Limb (tissue), 2 donors: ENCODE measurements around the gene OSBP2.

ENCODE experiments used
- DNase-seq, 2 donors: peaks; one replicate each; pipeline ENCODE4 v3.0.0-alpha.2; 2016; ENCODE audit errors: extremely low spot score in 2 of 2

Gene OSBP2

DNA sequence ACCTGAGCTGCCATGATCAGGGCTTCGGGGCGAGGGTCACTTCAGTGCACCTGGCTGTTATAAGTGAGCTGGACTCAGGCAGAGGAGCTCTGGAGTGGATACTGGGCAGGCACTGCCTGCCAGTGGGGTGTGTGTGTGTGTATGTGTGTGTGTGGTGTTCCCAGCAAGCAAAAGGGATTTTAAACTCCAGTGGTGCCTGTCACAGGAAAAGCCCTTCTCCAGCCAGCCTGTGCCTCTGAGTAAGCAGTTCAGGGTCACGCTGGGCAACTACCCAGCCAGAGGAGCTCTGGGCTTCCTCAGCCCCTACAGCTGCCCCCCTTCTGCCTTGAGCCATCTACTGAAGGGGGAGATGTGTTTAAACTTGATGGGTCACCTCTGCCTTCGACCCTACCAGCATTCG is 109.0 kb downstream of the OSBP2 start:
- no peak for DNase-seq

DNA sequence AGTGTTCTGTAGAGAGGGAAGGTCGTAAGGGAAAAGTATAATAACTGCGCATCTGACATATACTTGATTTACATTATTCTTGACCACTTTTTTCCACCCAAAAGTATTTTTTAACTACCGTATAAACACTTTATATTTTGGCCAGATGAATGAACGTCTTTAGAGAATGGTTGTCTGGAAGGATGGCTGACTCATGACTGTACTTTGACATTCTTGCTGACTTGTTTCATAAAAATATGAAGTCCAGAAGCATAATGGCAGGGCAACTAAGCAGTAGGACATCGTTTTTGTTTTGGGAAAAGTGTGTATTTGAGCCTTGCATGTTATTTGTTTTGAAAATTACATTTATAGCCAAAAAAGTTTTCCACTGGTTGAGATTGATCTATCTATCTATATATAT is 110.0 kb downstream of the OSBP2 start:
- DNase-seq: no peak

DNA sequence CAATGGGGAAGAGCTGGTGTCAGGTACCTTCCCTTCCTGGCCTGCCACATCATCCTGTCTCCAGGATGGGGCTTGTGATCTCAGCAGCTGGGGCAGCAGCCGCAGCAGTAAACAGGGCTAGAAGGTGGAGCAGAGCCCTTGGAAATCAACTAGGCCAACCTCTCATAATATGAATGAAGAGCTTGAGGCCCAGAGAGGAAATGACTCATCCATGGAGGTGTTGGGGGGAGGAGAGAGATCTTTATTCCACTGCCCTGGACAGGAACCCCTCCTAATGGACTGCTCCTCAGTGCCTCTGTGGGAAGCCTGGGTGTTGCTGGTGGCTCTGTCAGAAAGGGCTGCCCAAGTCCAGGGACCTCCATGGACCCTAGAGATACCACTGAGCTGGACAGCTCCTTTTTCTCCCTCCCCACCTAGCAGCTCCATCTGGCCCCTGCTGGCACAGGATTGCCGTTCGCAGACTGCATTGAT is 111.8 kb downstream of the OSBP2 start:
- DNase-seq: no peak

DNA sequence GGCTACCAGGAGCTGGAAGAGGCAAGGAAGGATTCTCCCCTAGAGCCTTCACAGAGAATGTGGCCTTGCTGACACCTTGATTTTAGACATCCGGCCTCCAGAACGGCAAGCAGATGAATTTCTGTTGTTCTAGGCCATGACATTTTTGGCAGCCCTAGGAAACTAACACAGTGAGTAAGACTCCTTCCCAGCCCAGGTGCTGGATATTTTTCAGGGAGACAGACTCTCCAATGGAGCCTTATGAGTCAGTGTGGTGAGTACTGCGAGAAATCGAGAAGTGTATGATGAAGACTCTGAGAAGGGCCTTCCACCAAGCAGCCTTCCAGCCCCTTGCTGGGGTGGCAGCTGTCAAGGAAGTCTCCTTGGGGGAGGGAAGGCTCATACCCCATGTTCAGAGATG is 114.4 kb downstream of the OSBP2 start:
- DNase-seq: no peak

DNA sequence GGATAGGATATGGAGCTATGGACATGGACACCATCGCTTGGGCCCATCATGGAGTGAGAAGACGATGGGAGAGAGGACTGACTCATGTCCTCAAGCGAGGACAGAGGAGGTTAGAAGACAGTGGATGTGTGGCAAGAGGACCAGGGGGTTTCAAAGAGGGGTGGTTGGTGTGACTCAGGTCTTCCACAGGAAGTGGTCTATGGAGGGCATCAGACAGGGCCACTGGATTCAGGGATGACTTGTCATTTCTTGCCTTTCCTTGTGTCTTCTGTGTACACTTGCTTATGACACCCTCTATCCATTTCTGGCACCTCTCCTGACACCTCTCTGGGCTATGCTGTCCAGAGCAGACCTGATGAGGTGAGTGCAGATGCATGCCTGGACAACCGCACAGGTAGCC is 115.4 kb downstream of the OSBP2 start:
- DNase-seq: no peak

DNA sequence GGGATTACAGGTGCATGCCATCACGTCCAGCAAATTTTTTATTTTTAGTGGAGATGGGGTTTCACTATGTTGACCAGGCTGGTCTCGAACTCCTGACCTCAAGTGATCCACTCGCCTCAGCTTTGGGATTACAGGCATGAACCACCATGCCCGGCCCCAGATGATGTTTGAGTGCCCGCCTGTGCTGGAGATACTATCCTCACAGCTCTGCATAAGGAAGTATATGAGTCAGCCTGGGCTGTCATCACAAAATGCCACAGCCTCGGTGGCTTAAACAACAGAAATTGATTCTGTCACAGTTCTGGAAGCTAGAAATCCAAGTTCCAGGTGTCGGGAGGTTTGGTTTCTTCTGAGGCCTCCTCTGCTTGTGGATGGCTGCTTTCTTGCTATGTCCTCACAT is 119.3 kb downstream of the OSBP2 start:
- no peak for DNase-seq

- DNase-seq: no peak
Measured at GRCh38 chr22:30816413-30816812, 121.7 kb downstream of the OSBP2 start.

DNA sequence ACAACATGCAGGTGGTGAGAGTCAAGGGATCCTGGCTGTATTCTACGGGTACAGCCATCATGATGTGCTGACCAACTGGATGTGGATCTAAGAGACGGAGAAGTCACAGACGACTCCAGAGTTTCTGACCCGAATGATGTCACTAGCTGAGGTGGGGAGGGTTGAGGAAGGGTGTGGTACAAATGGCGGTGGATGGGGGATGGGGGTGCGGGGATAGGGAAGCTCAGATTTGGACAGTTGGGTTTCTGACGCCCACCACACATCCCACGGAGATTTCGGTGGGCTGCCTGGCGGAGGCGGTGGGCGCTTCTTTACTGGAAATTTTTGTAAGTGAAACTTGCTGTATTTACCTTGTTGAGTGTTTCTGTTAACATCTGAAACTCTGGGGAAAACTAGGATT is 126.7 kb downstream of the OSBP2 start:
- no peak for DNase-seq

GRCh38 chr22:30821863-30822215 is 127.2 kb downstream of the OSBP2 start:
- no peak for DNase-seq

DNA sequence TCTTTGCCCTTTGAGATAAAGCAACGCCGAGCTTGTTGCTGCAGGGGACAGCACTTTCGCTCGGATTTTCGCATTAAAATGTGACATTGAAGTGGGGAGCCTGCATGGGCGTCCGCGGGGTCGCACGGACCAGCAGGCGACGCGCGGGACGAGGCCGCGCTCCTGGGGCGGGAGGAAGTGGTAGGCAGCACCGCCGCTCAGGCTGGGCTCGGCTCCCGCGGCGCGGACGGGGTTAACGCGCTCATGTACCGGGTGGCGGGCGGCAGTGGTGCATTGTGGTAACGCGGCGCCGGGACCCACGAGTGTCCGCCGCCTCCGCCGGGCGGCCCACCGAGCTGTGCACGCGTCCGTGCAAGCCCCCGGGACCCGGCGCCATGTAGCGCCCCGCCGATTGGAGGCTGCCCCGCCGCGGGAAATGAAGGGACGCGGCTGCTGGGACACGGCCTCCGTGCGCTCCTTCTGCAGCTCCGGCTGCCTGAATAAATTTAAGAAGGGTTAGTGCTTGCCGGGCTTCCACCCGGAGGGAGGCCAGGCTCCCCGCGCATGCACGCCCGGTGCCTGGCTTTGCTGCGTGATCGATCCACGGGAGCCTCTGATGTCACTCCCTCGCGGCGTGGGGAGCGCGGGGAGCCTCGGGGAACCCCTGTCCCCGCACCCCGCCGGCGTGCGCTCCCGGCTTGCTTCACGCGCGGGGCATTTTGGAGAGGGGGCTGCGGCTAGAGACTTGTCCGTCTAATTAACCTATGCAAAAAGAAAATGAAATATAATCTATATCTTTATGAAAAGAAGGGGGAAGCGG is 127.7 kb downstream of the OSBP2 start:
- no peak for DNase-seq

DNA sequence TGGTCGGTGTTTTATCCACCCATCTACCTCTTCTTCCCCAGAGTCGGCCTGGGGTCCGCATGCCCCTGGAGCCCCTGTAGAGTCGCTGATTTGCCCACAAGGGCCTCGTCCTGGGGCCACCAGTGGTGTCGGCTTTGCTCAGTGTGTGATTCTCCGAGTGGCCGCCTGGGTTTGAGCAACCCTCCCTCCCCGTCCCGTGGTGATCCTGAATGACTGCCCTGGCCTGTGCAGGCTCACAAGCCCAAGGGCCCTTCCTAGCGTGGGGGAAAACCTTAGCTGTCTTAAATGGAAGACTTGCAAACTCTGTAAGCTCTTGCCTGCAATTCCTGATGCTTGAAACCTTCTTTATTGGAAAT is 128.3 kb downstream of the OSBP2 start:
- no peak for DNase-seq

- DNase-seq: no peak
Measured at GRCh38 chr22:30824096-30824495, 129.4 kb downstream of the OSBP2 start.

- no peak for DNase-seq
Measured at GRCh38 chr22:30824711-30825110, 130.0 kb downstream of the OSBP2 start.

DNA sequence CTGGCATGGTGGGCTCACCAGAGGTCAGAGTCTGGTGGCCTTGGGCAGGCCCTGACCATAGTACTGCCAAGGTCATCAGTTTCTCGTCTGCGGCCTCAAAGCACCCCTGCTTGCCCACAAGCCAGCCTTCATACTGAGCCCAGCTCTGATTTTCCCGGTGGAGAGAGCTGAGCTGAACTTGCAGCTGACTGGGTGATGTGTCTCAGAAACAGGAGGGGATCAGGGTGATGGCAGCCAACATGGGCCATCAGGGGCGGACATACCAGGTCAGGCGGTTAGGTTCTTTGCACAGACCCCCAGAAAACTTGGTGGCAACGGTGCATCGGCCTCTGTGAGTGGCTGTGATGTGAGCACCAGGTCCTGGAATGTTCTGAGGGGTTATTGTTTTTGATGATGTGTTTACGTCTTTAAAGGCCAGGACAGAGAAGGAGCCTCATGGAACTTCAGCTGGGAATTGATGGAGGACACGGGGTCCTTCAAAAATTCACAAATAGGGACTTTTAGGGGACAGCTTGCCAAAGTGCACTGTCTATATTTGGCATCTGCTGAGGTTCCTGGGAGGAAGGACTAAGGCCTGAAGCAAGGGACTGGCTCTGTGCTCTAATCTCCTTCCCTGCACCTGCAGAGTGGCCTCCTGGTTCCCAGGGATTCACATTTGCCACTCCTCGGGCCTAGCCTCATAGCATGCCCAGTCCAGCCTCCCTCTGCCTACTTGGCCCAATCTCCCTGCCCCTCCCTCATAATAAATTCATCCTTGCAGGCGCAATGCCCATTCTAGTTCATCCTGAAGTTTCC is 131.2 kb downstream of the OSBP2 start:
- no peak for DNase-seq

DNA sequence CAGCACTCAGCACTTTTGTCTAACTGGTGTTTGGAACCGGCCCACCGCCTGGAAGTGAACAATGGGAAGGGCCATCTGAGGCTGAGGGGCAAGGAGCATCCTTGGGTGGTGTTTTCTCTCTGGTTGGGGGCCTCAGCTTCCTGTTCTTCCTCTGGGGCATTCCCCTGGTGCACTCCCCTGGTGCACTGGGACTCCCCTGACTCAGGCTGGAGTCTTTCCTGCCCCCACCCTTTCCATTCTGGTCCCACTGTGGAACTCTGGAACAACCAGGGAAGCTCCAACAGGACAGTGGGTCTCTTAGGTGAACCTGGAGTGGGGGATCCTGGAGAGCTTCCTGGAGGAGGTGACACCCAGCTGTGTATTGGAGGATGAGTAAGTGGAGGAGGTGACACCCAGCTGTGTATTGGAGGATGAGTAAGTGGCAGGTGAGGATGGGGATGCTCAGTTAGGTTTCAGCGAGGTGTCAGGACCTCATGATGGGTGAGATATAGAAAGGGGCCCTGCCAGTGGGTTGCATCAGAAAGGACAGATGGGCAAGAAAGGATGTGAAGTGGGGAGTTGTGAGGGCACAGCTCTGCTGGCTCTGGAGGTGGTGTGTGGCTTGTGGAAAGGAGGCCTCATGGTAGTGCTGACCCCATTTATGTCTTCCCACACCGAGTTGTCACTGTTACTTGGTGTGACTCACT is 132.1 kb downstream of the OSBP2 start:
- no peak for DNase-seq

DNA sequence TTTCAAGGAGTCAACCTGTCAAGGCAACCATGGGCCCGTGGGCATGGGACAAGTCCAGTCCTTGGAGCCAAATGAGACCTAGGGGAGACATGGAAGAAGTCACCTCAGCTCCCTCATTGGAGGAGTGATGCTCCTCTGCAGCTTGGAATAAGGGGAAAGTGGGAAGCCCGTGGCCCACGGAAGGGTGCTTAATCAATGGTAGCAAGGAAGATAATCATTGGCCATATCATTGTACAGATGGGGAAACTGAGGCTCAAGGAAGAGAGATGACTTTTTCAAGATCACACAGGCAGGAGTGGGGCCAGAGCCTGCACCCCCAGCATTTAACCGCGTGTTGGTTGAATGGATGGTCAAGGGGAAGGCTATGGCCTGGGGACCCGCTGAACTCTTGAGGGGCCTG is 133.0 kb downstream of the OSBP2 start:
- DNase-seq: no peak

DNA sequence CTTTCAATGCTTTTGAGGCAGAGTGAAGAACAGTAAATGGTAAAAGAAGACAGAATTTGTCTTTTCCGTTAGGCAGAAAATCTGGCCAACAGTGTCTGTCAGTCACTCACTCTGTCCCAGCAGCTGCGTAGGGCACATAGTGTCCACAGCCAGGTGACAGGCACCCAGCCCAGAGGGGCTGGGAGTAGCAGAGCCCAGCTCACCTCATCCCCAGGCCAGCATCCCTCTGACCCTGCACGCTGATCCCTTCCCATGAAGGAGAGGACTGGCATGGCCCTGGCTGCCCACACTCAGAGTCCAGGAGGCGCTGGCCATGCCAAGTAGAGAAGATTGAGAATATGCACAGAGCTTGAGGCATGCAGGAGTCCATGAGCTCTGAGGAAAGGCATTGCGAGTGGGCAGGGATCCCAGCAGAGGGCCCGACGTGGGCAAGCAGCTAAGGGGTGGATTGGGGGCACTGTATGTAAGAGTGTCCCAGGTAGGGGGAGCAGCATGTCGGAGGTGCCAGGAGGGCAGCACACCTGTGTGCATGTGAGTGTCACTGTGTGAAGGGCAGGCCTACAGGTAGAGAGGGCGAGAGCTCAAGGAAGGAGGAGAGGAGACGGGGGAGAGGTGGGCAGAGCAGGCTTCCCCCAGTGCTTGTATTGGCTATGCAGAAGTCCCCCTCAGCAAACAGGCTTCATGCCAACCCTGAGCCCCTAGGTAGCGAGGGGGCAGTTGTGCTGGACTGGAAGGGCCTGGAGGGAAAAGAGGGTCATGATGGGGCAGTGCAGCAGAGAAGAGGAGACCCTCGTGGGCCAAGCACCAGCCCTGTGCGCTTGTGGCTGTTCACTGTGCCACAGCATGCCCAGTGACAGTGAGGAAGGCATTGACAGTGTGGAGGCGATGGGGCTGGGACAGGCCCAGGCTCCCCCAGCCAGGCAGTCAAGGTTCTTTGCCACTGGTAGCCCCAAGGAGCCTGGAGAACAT is 133.8 kb downstream of the OSBP2 start:
- no peak for DNase-seq

DNA sequence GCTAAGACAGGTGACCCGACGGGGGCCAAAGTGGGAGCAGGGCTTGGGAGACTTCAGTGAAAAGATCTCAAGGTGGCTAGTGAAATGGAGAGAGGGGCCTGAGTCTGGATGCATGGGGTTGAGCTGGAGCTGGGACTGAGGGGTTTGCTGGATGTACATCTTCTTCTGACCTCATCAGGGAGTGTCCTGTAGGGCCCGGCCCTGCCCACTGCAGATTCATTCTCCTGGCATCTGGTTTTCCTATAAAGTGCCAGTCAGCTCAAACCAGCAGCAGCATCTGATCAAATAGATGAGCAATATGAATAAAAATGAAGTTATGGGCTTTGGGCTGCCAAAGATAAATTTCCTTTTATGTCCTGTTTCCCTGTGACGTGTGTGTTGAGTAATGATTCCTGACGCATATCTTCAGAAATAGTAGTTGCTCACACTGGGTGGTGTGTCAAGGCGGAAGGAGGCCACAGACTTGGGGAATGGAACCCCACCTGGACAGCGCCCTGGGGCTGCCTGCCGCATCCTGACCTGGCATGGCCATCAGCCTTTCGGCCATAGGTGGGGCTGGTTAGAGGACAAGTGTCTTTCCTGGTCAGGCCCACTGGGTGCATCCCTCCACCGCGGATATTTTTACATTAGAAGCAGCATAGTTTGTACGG is 135.4 kb downstream of the OSBP2 start:
- DNase-seq: no peak

DNA sequence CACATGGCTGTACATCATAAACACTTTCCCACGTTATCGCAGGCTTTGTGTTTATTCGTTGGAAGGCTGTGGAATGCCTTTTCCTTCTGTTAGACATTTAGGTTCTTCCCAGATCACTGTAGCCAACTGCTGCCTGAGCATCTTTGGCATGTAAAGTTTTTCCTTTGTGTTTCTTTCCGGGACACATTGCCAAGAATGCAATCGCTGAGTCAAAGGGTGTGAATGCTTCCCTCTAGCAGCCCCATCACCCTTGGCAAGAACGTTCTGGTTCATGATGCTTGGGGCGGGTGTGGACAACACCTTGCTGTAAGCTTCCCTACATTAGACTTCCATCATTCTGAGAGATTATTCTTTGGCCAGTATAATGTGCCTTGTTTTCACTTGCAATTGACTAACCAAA is 136.2 kb downstream of the OSBP2 start:
- no peak for DNase-seq

DNA sequence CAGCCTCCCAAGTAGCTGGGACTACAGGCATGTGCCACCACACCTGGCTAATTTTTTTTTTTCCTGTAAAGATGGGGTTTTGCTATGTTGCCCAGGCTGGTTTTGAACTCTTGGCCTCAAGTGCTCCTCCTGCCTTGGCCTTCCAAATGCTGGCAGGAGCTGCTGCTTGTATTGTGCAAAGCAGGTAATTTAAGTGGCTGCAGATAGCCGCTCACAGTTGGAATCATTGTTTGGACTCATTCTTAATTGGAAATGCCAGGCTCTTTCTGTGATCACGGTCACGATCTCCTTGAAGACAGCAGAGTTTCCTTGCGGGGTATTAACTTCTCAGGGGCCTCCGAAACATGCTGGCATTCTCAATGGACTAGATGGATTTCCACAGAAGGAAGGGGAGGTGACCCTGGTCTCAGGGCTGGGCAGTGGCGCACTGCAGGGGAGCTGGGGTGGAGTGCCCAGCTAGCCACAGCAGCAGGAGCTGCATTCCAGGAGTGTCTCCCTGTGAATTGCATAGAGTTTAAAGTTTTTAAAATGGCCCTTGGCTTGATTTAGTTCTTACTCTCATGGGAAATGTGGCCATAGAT is 137.8 kb downstream of the OSBP2 start:
- no peak for DNase-seq
